ENCODE measurements around the gene DDX1. TPM values are rescaled to one million over a fixed set of nuclear protein-coding genes. Genes with fewer than 3 reads are reported as not detected.

The DDX1 gene
- total and polyA plus RNA-seq, 2 of the 4 experiments (the other 2 are of a cell fraction), result 73.6 to 74.9 TPM

- BruUV-seq (replicated peaks), result no TSS peak
- intact Hi-C loops (cut with micrococcal nuclease), result no loop called here
Observed at GRCh38 chr2:15623898-15624541, 32.4 kb downstream of the DDX1 start.

More at GRCh38 chr2:15623898-15624541, 32.4 kb downstream of the DDX1 start:
- H4K20me1 ChIP-seq (ENCODE audit: insufficient read depth, low read length), result no peaks in the 10 kb centered on the region
- H3K79me1 ChIP-seq (ENCODE audit: low read depth in 1 of 2, low read length in 2 of 2), result no peaks in the 10 kb centered on the region; a peak in 1 of 4 replicates
- DNase-seq, result no peak
- no peak overlapping the region for H4K8ac ChIP-seq (ENCODE audit: low read depth in 2 of 2, low read length in 2 of 2)
- no peak overlapping the region for H2BK5ac ChIP-seq (ENCODE audit: low read depth, low read length, poor library complexity, severe bottlenecking)
- WGBS, 2 experiments (ENCODE audit: extremely low coverage in 2 of 2, insufficient read length in 1 of 2), result 100% methylated on average over 1 of the region's 4 CpGs; no CpG with 5 or more reads in 1 of the 2 experiments
- H3K27me3 ChIP-seq (ENCODE audit: control insufficient read depth, insufficient read depth, low read length), result no peaks in the 10 kb centered on the region
- no peak overlapping the region for H2AK5ac ChIP-seq (ENCODE audit: low read depth, low read length)
- H3K4me1 ChIP-seq (ENCODE audit: control insufficient read depth, insufficient read depth, low read length), result no peaks in the 10 kb centered on the region
- POLR2A ChIA-PET (ENCODE audit: unreplicated experiment), result no interaction called here
- no peak overlapping the region for H3K9ac ChIP-seq (ENCODE audit: low read depth, low read length)
- dilution Hi-C loops (cut with HindIII; ENCODE audit: low sequenced_read_pairs, unreplicated experiment), result no loop called here
- H4K5ac ChIP-seq (ENCODE audit: low read depth, low read length), result no peak overlapping the region
- H2AFZ ChIP-seq (replicated peaks; ENCODE audit: low read length, poor library complexity), result no peak overlapping the region
- no peak overlapping the region for H3K56ac ChIP-seq (ENCODE audit: extremely low read depth, insufficient read depth, low read length)
- no peak overlapping the region for H2BK20ac ChIP-seq (ENCODE audit: low read depth, low read length)
- no peak overlapping the region for H2AK9ac ChIP-seq (replicated peaks; ENCODE audit: low read depth, low read length, poor library complexity)
- H3K36me3 ChIP-seq (ENCODE audit: control insufficient read depth, insufficient read depth, low read length), result peaks cover 29% of the 10 kb centered on the region
- H2BK120ac ChIP-seq (ENCODE audit: low read depth, low read length), result no peak overlapping the region
- no peak for ATAC-seq (ENCODE audit: low read depth)
- H3K14ac ChIP-seq (replicated peaks; ENCODE audit: low read depth, low read length), result no peak overlapping the region
- no peak overlapping the region for H4K91ac ChIP-seq (ENCODE audit: insufficient read depth, low read depth, low read length)
- no peak overlapping the region for H3K4ac ChIP-seq (ENCODE audit: low read depth, low read length)
- H3K23ac ChIP-seq (ENCODE audit: low read depth, low read length), result no peak overlapping the region
- no peak overlapping the region for H3K27ac ChIP-seq (ENCODE audit: insufficient read depth, low read length)
- H3K4me3 ChIP-seq (ENCODE audit: insufficient read depth, low read depth, low read length), result no peak overlapping the region
- no peak overlapping the region for H3K4me2 ChIP-seq (ENCODE audit: low read depth, low read length)
- H3K9me1 ChIP-seq (ENCODE audit: insufficient read depth, low read length), result no peaks in the 10 kb centered on the region
- in situ Hi-C loops (cut with MboI; ENCODE audit: low sequenced_read_pairs), result no loop called here
- CTCF ChIA-PET, result no interaction called here
- H2BK15ac ChIP-seq (ENCODE audit: low read depth, low read length), result no peak overlapping the region
- no peak overlapping the region for H3K18ac ChIP-seq (ENCODE audit: low read depth, low read length)
- H3K9me3 ChIP-seq (ENCODE audit: control insufficient read depth, insufficient read depth, low read length), result no peaks in the 10 kb centered on the region
- TF ChIP-seq RFX5 (IDR thresholded peaks at IDR 0.05; ENCODE audit: low read depth, low read length) (no peak), MAFK (IDR thresholded peaks at IDR 0.05; ENCODE audit: low read depth, low read length) (peak; percentile 83)

Measured in IMR-90 (cell line).